Measurements from ENCODE around the gene SFMBT2.

SFMBT2 gene

GRCh38 chr10:7359954-7360353, 50.9 kb downstream of the SFMBT2 start:
- Histone ChIP-seq H3K9me3 (ENCODE audit: control insufficient read depth, low read length) (no peaks in the 10 kb centered on the region), H3K9ac (ENCODE audit: low read length) (no peak overlapping the region), H3K27me3 (replicated peaks; ENCODE audit: control insufficient read depth, insufficient read depth, low read length) (no peaks in the 10 kb centered on the region), H3K36me3 (ENCODE audit: control insufficient read depth, insufficient read depth, low read length, severe bottlenecking) (no peaks in the 10 kb centered on the region), H3K4me3 (ENCODE audit: low read length) (no peak overlapping the region), H3K4me1 (ENCODE audit: control insufficient read depth, insufficient read depth, low read length) (no peaks in the 10 kb centered on the region)
- no peak for DNase-seq (ENCODE audit: low read depth)

- DNase-seq (ENCODE audit: low read depth), result no peak
- no peaks in the 10 kb centered on the region for H3K9me3 ChIP-seq (ENCODE audit: control insufficient read depth, low read length)
- no peaks in the 10 kb centered on the region for H3K4me1 ChIP-seq (ENCODE audit: control insufficient read depth, insufficient read depth, low read length)
- H3K4me3 ChIP-seq (ENCODE audit: low read length), result no peak overlapping the region
- no peaks in the 10 kb centered on the region for H3K27me3 ChIP-seq (replicated peaks; ENCODE audit: control insufficient read depth, insufficient read depth, low read length)
- no peaks in the 10 kb centered on the region for H3K36me3 ChIP-seq (ENCODE audit: control insufficient read depth, insufficient read depth, low read length, severe bottlenecking)
- no peak overlapping the region for H3K9ac ChIP-seq (ENCODE audit: low read length)
These were observed 51.5 kb downstream of the SFMBT2 start for GRCh38 chr10:7359356-7359755.

- H3K4me3 ChIP-seq (ENCODE audit: low read length), result no peak overlapping the region
- H3K4me1 ChIP-seq (ENCODE audit: control insufficient read depth, insufficient read depth, low read length), result no peaks in the 10 kb centered on the region
- no peaks in the 10 kb centered on the region for H3K9me3 ChIP-seq (ENCODE audit: control insufficient read depth, low read length)
- H3K36me3 ChIP-seq (ENCODE audit: control insufficient read depth, insufficient read depth, low read length, severe bottlenecking), result no peaks in the 10 kb centered on the region
- DNase-seq (ENCODE audit: low read depth), result no peak
- H3K27me3 ChIP-seq (replicated peaks; ENCODE audit: control insufficient read depth, insufficient read depth, low read length), result no peaks in the 10 kb centered on the region
- H3K9ac ChIP-seq (ENCODE audit: low read length), result no peak overlapping the region
These were observed 53.6 kb downstream of the SFMBT2 start for GRCh38 chr10:7357193-7357592.

- H3K27me3 ChIP-seq (replicated peaks; ENCODE audit: control insufficient read depth, insufficient read depth, low read length), result no peaks in the 10 kb centered on the region
- H3K9me3 ChIP-seq (ENCODE audit: control insufficient read depth, low read length), result no peaks in the 10 kb centered on the region
- DNase-seq (ENCODE audit: low read depth), result no peak
- no peak overlapping the region for H3K9ac ChIP-seq (ENCODE audit: low read length)
- no peaks in the 10 kb centered on the region for H3K4me1 ChIP-seq (ENCODE audit: control insufficient read depth, insufficient read depth, low read length)
- H3K36me3 ChIP-seq (ENCODE audit: control insufficient read depth, insufficient read depth, low read length, severe bottlenecking), result no peaks in the 10 kb centered on the region
- no peak overlapping the region for H3K4me3 ChIP-seq (ENCODE audit: low read length)
These were observed 56.3 kb downstream of the SFMBT2 start for GRCh38 chr10:7354330-7355047.

GRCh38 chr10:7351894-7352293, 58.9 kb downstream of the SFMBT2 start:
- no peaks in the 10 kb centered on the region for H3K27me3 ChIP-seq (replicated peaks; ENCODE audit: control insufficient read depth, insufficient read depth, low read length)
- no peaks in the 10 kb centered on the region for H3K9me3 ChIP-seq (ENCODE audit: control insufficient read depth, low read length)
- H3K4me1 ChIP-seq (ENCODE audit: control insufficient read depth, insufficient read depth, low read length), result no peaks in the 10 kb centered on the region
- H3K4me3 ChIP-seq (ENCODE audit: low read length), result no peak overlapping the region
- H3K9ac ChIP-seq (ENCODE audit: low read length), result no peak overlapping the region
- no peak for DNase-seq (ENCODE audit: low read depth)
- H3K36me3 ChIP-seq (ENCODE audit: control insufficient read depth, insufficient read depth, low read length, severe bottlenecking), result no peaks in the 10 kb centered on the region

- DNase-seq (ENCODE audit: low read depth), result no peak
- Histone ChIP-seq H3K9ac (ENCODE audit: low read length) (no peak overlapping the region), H3K27me3 (replicated peaks; ENCODE audit: control insufficient read depth, insufficient read depth, low read length) (no peaks in the 10 kb centered on the region), H3K4me3 (ENCODE audit: low read length) (no peak overlapping the region), H3K9me3 (ENCODE audit: control insufficient read depth, low read length) (no peaks in the 10 kb centered on the region), H3K4me1 (ENCODE audit: control insufficient read depth, insufficient read depth, low read length) (no peaks in the 10 kb centered on the region), H3K36me3 (ENCODE audit: control insufficient read depth, insufficient read depth, low read length, severe bottlenecking) (no peaks in the 10 kb centered on the region)
These were observed 60.2 kb downstream of the SFMBT2 start for GRCh38 chr10:7350541-7351195.

GRCh38 chr10:7345717-7346116, 65.1 kb downstream of the SFMBT2 start:
- Histone ChIP-seq H3K4me1 (ENCODE audit: control insufficient read depth, insufficient read depth, low read length) (no peaks in the 10 kb centered on the region), H3K9me3 (ENCODE audit: control insufficient read depth, low read length) (no peaks in the 10 kb centered on the region), H3K9ac (ENCODE audit: low read length) (no peak overlapping the region), H3K4me3 (ENCODE audit: low read length) (no peak overlapping the region), H3K36me3 (ENCODE audit: control insufficient read depth, insufficient read depth, low read length, severe bottlenecking) (no peaks in the 10 kb centered on the region), H3K27me3 (replicated peaks; ENCODE audit: control insufficient read depth, insufficient read depth, low read length) (no peaks in the 10 kb centered on the region)
- DNase-seq (ENCODE audit: low read depth), result no peak

GRCh38 chr10:7343040-7343439, 67.8 kb downstream of the SFMBT2 start:
- Histone ChIP-seq H3K4me1 (ENCODE audit: control insufficient read depth, insufficient read depth, low read length) (no peaks in the 10 kb centered on the region), H3K4me3 (ENCODE audit: low read length) (no peak overlapping the region), H3K9me3 (ENCODE audit: control insufficient read depth, low read length) (no peaks in the 10 kb centered on the region), H3K27me3 (replicated peaks; ENCODE audit: control insufficient read depth, insufficient read depth, low read length) (no peaks in the 10 kb centered on the region), H3K36me3 (ENCODE audit: control insufficient read depth, insufficient read depth, low read length, severe bottlenecking) (no peaks in the 10 kb centered on the region), H3K9ac (ENCODE audit: low read length) (no peak overlapping the region)
- DNase-seq (ENCODE audit: low read depth), result no peak

GRCh38 chr10:7340179-7340874, 70.5 kb downstream of the SFMBT2 start:
- Histone ChIP-seq H3K9ac (ENCODE audit: low read length) (no peak overlapping the region), H3K4me3 (ENCODE audit: low read length) (no peak overlapping the region), H3K36me3 (ENCODE audit: control insufficient read depth, insufficient read depth, low read length, severe bottlenecking) (no peaks in the 10 kb centered on the region), H3K4me1 (ENCODE audit: control insufficient read depth, insufficient read depth, low read length) (no peaks in the 10 kb centered on the region), H3K27me3 (replicated peaks; ENCODE audit: control insufficient read depth, insufficient read depth, low read length) (no peaks in the 10 kb centered on the region), H3K9me3 (ENCODE audit: control insufficient read depth, low read length) (no peaks in the 10 kb centered on the region)
- no peak for DNase-seq (ENCODE audit: low read depth)

GRCh38 chr10:7339510-7339909, 71.3 kb downstream of the SFMBT2 start:
- H3K4me3 ChIP-seq (ENCODE audit: low read length), result no peak overlapping the region
- H3K4me1 ChIP-seq (ENCODE audit: control insufficient read depth, insufficient read depth, low read length), result no peaks in the 10 kb centered on the region
- no peaks in the 10 kb centered on the region for H3K36me3 ChIP-seq (ENCODE audit: control insufficient read depth, insufficient read depth, low read length, severe bottlenecking)
- H3K9ac ChIP-seq (ENCODE audit: low read length), result no peak overlapping the region
- no peaks in the 10 kb centered on the region for H3K9me3 ChIP-seq (ENCODE audit: control insufficient read depth, low read length)
- no peaks in the 10 kb centered on the region for H3K27me3 ChIP-seq (replicated peaks; ENCODE audit: control insufficient read depth, insufficient read depth, low read length)
- no peak for DNase-seq (ENCODE audit: low read depth)

- no peak for DNase-seq (ENCODE audit: low read depth)
- Histone ChIP-seq H3K36me3 (ENCODE audit: control insufficient read depth, insufficient read depth, low read length, severe bottlenecking) (no peaks in the 10 kb centered on the region), H3K9me3 (ENCODE audit: control insufficient read depth, low read length) (no peaks in the 10 kb centered on the region), H3K9ac (ENCODE audit: low read length) (no peak overlapping the region), H3K4me3 (ENCODE audit: low read length) (no peak overlapping the region), H3K27me3 (replicated peaks; ENCODE audit: control insufficient read depth, insufficient read depth, low read length) (no peaks in the 10 kb centered on the region), H3K4me1 (ENCODE audit: control insufficient read depth, insufficient read depth, low read length) (no peaks in the 10 kb centered on the region)
These were observed 72.4 kb downstream of the SFMBT2 start for GRCh38 chr10:7338469-7338868.

Data from adipocyte (in vitro differentiated cells).